IPS-NIHi7 (cell line): ENCODE measurements around the gene SPDYE2B.
"Not testable (repeated sequence)": the region's sequence is repeated elsewhere in the genome, so short reads cannot be mapped to it uniquely, and the experiment has no call there.

Experiments used
- DNase-seq: peaks from one replicate; pipeline ENCODE4 v3.0.0; 2012; ENCODE audit warnings: mixed read lengths; ENCODE audit errors: extremely low spot score

The SPDYE2B gene, protein sequence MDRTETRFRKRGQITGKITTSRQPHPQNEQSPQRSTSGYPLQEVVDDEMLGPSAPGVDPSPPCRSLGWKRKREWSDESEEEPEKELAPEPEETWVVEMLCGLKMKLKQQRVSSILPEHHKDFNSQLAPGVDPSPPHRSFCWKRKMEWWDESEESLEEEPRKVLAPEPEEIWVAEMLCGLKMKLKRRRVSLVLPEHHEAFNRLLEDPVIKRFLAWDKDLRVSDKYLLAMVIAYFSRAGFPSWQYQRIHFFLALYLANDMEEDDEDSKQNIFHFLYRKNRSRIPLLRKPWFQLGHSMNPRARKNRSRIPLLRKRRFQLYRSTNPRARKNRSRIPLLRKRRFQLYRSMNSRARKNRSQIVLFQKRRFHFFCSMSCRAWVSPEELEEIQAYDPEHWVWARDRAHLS

DNA sequence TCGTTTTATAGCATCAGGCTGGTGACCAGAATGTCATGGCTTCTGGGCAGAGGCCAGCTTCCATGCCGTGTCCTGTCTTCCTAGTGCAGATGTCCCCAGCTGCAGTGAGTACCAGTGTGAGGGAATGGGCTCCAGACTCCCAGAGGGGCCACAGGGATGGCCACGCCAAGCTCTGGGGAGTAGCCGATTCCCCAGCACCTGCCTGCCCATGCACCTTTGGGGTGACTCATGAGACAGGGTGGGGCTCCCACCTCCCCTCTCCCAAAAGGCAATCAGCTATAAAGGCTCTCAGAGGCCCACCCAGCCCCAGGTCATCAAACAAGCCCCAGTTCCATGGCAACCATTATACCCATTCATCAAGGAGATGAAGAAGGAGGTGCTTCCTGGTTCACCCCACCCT, at the start of gene SPDYE2B:
SPDYE2B (plus strand) TSS at position 396 of the 400 bp plus-strand sequence. CDS start 2,030 bp downstream, outside the sequence.
- DNase-seq, result not testable (repeated sequence)

DNA sequence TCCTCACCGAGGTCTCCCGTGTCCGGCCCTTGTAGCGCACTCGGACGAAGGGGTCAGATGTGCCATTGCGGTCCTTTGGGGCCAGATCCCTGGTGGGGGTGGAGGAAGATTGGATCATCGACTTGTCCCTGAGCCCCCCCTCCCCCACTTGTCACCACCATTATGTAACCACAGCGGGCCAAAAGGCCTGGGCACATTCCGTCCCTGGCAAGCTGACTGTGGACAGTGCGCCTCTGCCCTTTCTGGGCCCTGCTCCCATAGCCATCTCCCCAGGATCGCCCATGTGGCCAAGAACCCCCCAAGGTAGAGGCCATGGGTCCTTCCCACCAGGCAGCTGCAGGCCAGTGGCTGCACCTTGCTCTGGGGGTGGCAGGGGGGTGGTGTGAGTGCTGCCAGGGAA, 47.8 kb upstream of the SPDYE2B start:
- not testable (repeated sequence) for DNase-seq

DNA sequence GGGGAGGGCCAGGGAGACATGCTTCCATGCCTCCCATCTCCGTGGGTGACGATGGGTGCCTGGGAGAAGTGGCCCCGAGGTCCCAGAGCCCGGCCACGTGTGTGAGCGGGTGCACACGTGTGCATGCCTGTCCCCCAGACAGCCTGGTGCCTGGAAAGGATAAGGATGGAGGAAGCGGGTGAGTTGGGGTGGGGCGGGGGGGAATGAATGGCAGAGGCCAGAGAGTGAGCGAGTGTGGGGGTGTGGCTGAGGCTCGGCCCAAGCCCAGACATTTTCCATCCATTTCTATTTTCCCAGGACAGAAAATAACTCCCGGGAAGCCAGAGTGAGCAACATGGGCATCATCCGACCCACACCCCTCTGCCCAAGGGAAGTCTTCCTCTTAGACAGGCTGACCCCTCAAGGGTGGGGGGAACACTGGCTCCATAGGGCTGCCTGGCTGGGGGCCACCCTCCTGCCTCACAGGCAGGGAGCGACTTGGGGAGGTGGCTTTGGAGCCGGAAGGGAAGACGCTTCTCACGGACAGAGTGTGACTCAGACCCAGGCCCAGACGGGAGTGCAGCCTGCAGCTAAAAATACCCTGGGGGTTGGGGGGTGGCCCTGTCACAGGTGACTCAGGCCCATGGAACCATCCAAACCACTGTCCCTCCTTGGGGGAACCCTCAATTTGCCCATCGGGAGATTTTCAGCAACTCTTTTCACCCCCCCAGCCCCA, 45.5 kb upstream of the SPDYE2B start:
- not testable (repeated sequence) for DNase-seq

DNA sequence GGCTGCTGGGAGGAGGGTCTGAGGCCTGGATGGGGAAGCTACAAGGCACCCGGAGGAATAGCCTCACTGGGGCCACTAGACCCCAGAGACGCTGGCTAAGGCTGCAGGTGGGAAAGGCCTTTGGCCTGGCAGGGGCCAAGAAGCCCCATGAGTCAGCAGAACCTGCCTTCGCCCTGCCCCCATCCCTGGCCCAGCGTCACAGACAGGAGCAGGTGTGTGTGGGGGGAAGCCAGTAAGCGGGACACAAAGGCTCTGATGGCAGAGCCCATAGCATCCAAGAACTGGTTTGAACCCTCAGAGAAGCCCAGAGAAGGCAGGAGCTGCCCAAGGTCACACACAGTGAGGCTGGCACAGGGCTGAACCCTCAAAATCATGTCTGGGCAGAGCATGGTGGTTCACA, 43.3 kb upstream of the SPDYE2B start:
- not testable (repeated sequence) for DNase-seq

DNA sequence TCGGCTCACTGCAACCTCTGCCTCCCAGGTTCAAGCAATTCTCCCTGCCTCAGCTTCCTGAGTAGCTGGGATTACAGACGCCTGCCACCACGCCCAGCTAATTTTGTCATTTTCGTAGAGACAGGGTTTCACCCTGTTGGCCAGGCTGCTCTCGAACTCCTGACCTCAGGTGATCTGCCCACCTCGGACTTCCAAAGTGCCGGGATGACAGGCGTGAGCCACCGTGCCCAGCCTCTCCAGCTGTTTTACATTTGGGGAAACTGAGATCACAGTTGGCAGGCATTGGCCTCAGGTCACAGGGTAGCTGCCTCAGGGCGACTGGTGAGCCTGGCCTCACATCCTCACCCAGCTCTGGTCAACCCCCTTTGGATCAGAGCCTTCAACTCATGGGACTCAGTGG, 40.4 kb upstream of the SPDYE2B start:
- not testable (repeated sequence) for DNase-seq

DNA sequence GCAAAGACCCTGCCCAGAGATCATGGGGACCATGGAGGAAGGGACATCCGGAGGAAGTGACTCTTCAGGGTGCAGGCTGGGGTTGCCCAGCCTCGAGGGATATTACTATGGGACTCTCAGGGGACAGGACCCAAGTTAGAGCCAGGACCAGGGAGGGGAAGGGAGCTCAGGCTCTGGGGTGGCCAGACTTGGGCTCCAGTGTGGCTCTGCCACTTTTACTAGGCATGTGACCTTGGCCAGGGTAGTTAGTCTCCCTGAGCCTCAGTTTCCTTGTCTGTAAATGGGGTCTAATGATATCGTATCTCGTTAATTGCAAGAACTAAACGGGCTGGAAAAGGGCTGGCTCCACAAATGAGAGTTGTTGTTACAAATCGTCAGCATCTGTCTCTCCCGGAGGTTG, 39.7 kb upstream of the SPDYE2B start:
- DNase-seq, result not testable (repeated sequence)

DNA sequence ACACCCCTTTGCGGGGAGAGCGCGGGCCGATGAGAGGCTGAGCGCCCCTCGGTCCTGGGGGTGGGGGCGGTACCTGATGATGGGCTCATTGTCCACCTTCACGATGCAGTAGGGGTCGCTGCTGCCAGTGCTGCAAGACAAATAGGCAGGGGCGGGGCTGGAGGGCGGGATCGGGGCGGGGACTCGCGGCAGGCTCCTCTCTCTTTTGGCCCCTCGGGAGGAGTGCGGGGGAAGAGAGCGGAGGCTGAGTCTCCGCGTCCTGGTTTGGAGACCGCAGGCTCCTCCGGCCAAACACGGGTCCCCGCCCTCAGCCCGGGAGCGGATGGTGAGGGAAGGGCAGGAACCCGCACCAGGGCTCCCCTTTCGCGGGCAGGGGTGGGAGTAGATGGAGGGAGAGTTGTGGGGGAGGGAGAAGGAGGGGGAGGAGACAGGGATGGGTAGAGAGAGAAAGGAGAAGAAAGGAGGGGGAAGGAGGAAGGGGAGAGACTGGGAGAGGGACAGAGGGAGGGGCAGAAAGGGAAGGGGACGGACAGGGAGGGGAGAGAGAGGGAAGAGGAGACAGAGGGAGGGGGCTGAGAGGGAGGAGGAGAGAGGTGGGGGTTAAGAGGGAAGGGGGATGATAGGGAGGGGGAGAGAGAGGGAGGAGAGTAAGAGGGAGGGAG, 39.0 kb upstream of the SPDYE2B start:
- DNase-seq, result not testable (repeated sequence)

DNA sequence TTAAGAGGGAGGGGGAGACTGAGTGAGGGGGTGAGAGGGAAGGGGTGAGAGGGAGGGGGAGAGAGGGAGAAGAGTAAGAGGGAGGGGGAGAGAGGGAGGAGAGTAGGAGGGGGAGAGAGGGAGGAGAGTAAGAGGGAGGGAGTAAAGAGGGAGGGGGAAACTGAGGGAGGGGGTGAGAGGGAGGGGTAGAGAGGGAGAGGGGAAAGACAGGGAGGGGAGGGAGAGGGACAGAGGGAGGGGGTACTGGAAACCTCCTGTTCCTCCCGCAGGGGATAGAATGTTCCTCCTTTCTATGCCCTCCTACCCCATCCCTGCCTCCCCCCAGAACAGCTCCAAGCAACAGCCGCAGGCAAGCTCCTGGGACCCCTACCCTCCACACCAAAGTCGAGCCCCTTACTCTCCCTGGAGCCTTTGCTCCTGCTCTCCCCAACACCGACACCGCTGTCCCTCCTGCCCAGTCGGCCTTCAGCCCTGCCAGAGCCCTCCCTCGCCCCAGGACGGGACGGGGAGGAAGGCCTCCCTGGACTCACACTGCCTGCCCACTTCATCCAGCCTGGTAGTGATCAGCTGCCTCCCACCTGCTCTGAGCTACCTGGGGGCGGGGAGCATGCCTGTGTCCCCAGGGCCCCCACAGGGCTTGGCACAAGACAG, 38.3 kb upstream of the SPDYE2B start:
- DNase-seq, result not testable (repeated sequence)

DNA sequence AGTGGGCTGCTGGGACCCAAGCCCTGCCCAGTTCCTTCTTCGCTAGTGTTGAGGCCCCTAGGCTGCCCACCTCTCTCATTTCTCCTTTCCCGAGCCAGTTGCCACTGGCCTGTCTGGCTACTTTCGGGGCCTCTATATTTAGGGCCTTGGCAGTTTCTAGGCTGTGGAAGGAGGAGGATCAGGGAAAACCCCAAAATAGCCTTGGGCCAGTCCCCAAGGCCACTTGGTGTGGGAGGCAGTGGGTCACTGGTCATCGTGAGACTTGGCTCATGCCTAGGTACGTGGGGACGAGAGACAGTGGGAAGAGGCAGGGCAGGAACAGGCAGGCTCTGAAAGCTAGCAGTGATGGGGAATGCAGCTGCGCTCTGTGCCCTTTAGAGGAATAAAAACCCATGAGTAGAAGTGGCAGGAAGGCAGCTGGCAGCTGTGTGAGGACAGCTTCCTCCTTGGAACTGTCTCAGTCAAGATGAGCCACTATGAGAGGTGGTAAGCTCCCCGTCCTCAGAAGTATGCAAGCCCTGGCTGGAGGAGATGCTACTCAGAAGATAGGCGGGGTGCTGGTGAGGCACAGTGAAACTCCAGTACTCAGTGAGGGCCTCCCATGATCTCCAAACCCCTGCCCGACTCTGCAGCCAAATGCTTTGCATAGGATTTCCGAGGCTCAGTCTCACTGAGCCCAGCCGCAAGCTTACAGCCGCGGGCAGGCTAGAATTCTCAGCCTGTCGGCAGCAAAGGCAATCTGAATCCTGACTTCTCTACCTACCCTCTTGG, 36.4 kb upstream of the SPDYE2B start:
- not testable (repeated sequence) for DNase-seq

DNA sequence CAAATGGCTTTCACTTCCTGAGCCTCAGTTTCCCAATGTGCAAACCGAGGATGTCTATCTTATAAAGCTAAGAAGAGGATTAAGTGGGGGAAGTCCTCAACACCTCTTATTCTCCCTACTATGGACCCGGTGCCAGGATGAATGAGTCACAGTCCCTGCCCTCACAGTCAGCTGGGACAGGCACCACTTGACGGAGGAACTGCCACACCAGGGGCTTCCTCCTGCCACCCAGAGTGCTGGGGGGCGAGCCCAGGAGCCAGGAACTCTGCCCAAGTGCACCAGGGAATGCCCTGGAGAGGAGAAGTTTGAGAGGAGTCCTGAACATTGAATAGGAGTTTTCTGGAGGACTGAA, 35.8 kb upstream of the SPDYE2B start:
- not testable (repeated sequence) for DNase-seq

DNA sequence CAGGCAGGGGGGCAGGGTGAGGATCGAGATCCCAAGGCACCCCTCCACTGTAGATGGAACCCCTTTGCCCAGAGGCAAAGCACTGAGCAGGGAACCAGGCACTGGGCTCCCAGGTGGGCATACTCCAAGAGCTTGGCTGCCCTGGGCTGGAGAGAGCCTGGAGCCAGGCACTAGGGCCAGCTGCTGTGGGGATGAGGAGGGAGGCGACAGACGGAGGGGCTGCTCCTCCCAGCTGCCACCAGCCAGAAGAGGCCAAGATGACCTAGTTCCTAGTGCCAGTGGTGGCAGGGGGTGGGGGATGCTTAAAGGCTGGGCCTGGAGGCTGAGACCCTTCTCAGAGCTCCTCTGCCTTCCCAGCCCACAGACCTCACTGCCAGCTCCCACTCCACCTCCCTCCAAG, 35.2 kb upstream of the SPDYE2B start:
- not testable (repeated sequence) for DNase-seq

DNA sequence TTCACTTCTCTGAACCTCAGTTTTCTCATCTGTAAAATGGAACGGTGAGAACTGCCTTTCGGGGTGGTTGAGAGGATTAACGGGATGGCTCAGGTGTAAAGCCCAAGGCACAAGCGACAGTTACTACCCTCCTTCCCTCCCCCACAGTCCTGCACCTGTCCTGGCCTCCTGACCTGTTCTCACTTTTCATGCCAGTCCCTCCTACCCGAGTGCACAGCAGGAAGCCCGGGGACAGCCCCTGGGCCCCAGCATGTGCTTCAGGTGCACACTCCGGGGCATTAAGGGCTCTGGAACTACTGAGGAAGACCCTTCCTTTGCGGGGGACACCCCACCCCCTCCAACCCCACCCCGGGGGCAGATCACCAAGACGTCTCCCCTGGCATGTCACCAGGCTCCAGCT, 34.2 kb upstream of the SPDYE2B start:
- DNase-seq, result not testable (repeated sequence)

DNA sequence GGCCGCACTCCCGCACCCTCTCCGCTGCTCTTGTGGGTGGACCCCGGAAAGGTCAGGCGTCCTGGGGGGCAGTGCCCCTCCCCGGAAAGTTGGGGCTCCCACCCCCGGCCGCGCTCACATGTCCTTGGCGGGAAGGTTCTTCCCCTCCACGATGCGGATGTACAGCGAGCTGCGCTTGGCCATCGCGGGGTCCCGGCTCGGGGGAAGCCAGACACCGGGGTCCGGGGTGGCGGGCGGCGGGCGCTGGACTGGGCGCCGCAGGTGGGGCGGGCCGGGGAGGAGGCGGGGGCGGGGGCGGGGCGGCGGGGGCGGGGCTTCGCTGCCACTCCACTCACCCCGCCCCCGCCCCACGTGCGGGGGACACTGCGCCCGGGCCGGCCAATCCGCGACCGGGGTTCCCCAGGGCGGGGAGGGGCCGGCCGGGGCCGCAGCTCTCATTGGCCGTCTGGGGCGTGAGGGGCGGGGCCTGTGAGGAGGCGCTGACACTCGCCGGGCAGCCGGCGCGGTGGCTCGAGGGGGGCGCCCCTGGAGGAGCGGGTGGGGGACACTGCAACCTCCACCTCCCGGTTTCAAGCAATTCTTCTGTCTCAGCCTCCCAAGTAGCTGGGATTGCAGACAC, 33.5 kb upstream of the SPDYE2B start, which contains the start of gene RASA4:
RASA4 (minus strand) TSS at position 250 of the 619 bp plus-strand sequence; CDS start at position 183, 67 bp downstream.
- not testable (repeated sequence) for DNase-seq

DNA sequence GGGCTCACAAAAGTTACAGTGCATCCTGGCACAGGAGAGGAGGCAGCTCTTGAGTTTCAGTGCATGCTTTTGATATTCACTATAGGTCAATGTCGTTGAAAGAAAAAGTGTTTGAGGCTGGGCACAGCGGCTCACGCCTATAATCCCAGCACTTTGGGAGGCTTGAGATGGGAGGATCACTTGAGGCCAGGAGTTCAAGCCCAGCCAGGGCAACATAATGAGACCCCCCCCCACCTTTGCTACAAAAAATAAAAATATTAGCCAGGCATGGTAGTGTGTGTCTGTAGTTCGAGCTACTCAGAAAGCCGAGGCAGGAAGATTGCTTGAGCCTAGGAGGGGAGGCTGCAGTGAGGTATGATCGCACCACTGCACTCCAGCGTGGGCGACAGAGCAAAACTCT, 32.0 kb upstream of the SPDYE2B start:
- DNase-seq, result not testable (repeated sequence)

DNA sequence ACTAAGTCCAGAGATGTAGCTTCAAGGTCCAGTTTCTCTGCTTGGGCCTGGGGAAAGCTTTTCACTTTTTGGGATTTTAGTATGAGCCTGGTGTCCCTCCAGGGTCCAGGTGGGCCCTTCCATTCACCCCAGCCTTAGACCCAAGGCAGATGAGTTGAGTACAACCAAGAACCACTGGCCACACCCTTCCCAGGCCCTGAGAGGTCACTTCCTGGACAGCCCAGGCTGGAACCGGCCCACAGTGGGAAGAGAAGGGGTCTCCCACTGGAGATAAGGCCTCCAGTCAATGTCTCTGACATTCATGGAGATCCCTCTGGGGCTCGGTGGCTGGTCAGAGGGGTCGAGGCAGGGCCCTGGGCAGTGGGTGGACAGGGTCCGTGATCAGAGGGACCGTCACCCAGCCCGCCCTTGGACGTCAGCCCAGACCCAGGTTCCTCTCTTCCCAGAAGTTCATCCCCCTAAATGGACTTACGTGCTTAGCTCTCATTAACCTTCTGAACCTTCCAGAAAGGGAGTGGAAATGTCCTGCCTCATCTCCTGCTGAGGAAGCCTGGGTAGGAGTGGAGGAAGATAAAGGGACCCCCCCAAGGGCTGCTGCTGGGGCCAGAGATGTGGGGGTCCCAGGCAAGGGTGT, 22.7 kb upstream of the SPDYE2B start:
- DNase-seq, result not testable (repeated sequence)

DNA sequence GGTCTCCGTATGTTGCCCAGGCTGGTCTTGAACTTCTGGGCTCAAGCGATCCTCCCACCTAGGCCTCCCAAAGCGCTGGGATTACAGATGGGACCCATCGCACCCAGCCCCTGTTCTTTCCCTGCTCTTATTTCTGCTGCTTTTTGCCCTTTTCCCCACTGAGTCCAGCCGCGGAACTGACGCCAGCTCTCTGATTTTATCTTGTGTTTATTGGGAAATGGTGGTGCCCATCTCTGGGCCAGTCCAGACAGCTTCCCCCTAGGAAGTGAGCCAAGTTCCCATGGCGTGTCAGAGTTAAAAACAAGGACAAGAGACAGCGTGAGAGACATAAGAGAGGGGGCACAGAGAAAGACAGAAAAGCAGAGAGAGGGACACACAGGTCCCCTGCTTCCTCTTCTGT, 19.5 kb upstream of the SPDYE2B start:
- not testable (repeated sequence) for DNase-seq

DNA sequence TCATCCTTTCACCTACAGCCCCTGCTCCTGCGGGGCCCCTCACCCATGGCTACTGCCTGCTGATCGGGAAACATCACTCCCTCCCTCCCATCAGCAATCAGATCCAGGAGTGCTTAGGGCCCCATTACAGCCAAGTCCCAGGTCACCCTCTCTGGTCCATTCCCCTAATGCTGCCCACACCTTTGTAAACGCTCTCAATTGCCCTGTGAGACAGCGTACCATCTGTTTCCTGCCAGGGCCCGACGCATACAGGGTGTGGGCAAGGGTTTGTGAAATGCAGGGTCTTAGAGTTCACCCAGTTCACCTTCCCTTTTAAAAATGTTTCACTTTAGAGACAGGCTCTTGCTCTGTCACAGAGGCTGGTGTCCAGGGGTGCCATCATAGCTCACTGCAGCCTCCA, 15.8 kb upstream of the SPDYE2B start:
- not testable (repeated sequence) for DNase-seq

DNA sequence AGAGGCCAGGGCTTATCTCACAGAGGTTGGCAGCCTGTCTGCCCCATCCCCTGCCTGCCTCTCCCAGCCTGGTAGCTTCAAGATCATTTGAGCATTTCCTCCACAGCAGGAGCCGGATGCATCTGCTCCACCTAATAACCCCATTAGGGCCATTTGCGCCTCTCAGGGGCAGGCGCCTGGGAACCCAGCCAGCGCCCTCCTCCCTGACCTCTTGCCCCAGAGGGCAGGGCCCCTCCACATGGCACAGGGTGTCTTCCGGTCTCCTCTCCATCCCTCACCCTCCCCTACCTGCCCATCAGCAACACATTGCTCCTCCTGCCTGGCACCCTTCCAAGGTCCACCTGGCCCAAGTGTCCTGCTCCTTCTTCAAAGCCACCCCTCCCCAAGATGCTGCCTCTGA, 14.8 kb upstream of the SPDYE2B start:
- DNase-seq, result not testable (repeated sequence)

DNA sequence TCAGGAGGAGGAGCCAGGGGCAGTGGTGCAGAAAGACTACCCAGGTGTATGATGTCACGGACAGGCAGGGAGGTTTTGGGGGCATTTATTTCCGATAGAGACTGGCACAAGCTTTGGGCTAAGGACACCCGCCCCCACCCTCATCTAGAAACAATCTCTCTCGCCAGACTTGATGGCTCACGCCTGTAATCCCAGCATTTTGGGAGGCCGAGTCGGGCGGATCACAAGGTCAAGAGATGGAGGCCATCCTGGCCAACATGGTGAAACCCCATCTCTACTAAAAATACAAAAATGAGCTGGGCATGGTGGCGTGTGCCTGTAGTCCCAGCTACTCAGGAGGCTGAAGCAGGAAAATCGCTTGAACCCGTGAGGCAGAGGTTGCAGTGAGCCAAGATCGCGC, 13.2 kb upstream of the SPDYE2B start:
- DNase-seq, result not testable (repeated sequence)

DNA sequence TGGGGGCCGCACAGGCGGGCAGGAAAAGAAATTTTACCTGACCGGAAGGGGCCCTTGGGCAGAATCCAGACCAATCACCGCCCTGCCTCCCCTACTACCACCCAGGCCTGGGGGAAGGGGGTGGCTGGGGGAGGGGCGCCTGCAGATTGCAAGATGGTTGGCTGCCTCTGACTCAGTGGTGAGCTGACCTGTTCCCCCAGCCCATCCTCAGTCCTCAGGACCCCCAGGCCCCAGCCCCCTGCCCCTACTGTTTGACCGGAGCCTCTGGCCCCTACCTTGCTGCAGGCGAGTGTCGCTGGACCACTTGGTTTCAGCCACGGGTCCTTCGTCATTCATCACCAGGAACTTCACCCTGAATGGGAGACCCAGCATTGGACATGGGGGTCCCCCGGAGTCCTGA, 11.3 kb upstream of the SPDYE2B start:
- not testable (repeated sequence) for DNase-seq
